Measurements from ENCODE around the gene ENOX1. TPM values are rescaled to one million over a fixed set of nuclear protein-coding genes. Genes with fewer than 3 reads are reported as not detected.
A peak's percentile ranks its signal among the peaks of the same experiment; 100 is the strongest.

ENOX1 gene
- total RNA-seq, 1 donor from 2014 or later = 0.60 TPM

DNA sequence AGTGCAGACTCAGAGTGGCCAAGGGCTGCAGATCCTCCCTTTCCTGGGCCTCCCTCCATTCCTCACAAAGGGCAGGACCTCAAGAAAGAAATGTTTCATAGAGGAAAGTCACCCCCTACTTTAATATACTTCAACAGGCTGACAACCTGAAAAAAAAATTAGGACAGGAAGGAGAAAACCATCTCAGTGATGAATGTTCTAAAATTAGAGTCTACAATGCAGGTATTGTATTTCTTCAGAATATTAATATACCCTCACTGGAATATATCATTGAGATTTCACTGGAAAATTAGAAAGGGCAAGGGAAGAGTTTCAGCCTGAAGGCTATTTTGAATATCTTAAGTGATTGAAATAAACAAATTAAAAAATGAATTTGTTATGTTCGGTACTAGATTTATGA, 586.5 kb downstream of the ENOX1 start:
- DNase-seq = no peak

DNA sequence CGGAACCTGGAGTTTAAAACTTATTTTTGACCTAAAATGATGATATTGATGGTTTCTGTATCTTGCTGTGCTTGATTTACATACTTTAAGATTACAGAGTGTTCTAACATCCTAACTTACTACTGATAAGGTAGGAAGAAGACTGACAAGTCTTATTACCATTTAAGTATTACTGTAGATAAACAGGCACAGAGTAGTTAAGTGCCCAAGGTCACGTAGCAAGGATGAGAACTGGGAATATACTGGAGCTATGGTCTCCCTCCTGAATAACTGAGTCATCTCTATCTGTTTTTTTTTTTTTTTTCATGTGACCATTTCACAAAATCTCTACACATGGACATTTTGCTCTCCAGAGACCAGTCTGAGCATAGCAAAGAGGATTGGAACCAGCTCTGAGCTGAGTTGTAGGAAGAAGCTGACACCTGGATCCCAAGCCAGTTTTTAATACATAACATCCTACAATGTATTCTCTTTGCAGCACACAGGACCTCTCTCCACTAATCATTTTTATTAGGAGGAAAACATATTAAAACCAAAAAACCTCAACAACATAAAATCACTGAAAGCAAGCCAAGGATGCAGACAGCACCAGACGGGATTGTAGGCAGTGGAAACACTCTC, 589.9 kb downstream of the ENOX1 start:
- H3K27me3 ChIP-seq (ENCODE audit: low read depth) = no peaks in the 10 kb centered on the region
- no peak overlapping the region for H3K4me3 ChIP-seq
- no peaks in the 10 kb centered on the region for H3K36me3 ChIP-seq
- TF ChIP-seq, protein P1, sequence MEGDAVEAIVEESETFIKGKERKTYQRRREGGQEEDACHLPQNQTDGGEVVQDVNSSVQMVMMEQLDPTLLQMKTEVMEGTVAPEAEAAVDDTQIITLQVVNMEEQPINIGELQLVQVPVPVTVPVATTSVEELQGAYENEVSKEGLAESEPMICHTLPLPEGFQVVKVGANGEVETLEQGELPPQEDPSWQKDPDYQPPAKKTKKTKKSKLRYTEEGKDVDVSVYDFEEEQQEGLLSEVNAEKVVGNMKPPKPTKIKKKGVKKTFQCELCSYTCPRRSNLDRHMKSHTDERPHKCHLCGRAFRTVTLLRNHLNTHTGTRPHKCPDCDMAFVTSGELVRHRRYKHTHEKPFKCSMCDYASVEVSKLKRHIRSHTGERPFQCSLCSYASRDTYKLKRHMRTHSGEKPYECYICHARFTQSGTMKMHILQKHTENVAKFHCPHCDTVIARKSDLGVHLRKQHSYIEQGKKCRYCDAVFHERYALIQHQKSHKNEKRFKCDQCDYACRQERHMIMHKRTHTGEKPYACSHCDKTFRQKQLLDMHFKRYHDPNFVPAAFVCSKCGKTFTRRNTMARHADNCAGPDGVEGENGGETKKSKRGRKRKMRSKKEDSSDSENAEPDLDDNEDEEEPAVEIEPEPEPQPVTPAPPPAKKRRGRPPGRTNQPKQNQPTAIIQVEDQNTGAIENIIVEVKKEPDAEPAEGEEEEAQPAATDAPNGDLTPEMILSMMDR (IDR thresholded peaks at IDR 0.05; ENCODE audit: borderline replicate concordance) = no peak
- H3K9me3 ChIP-seq (replicated peaks) = no peaks in the 10 kb centered on the region
- intact Hi-C loops (cut with micrococcal nuclease) = loop anchor here (10.0 kb wide), 1 partner anchor 608 kb away; no protein-coding TSS in a partner anchor
- no peak for DNase-seq
- H3K4me1 ChIP-seq = peaks cover 22% of the 10 kb centered on the region
- no peak overlapping the region for H3K27ac ChIP-seq (replicated peaks)

More for the DNA sequence above, 586.5 kb downstream of the ENOX1 start:
- H3K4me1 ChIP-seq = peaks cover 22% of the 10 kb centered on the region
- peaks cover 15% of the 10 kb centered on the region for H3K9me3 ChIP-seq (replicated peaks)
- no peaks in the 10 kb centered on the region for H3K36me3 ChIP-seq
- no peak overlapping the region for H3K27ac ChIP-seq (replicated peaks)
- TF ChIP-seq, protein P1 (IDR thresholded peaks at IDR 0.05; ENCODE audit: borderline replicate concordance) = no peak
- no peak overlapping the region for H3K4me3 ChIP-seq
- no peaks in the 10 kb centered on the region for H3K27me3 ChIP-seq (ENCODE audit: low read depth)
- intact Hi-C loops (cut with micrococcal nuclease) = no loop called here

DNA sequence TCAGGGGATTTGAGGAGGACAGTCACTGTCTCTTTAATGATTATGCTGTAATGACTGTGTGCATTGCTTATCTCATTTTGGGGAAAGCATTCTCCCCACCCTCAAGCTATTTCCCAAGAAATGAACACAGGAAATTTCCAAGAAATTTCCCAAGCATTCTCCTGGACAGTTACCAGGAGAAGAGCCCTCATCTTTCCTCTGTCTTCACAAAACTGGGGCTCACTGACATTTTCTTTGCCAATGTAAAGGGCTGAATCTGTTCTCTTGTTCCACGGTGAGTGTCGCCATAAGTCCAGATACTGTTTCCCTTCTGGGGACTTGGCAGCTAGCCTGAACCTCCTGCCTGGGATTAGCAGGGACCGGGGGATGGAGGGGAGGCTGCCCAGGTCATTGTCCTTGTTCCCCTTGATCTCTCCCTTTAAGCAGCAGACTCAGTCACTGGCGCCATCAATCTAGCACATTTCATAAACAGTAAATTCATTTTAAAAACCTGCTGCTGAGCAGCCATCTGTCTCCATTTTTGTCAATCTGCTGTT, 590.6 kb downstream of the ENOX1 start:
- intact Hi-C loops (cut with micrococcal nuclease) = loop anchor here (10.0 kb wide), 1 partner anchor 609 kb away; no protein-coding TSS in a partner anchor
- no peaks in the 10 kb centered on the region for H3K9me3 ChIP-seq (replicated peaks)
- no peaks in the 10 kb centered on the region for H3K27me3 ChIP-seq (ENCODE audit: low read depth)
- no peak overlapping the region for H3K4me3 ChIP-seq
- no peaks in the 10 kb centered on the region for H3K36me3 ChIP-seq
- H3K27ac ChIP-seq (replicated peaks) = no peak overlapping the region
- H3K4me1 ChIP-seq = peaks cover 22% of the 10 kb centered on the region
- TF ChIP-seq, protein P1 (IDR thresholded peaks at IDR 0.05; ENCODE audit: borderline replicate concordance) = peak; percentile 51
- peak; percentile 41 for DNase-seq

DNA sequence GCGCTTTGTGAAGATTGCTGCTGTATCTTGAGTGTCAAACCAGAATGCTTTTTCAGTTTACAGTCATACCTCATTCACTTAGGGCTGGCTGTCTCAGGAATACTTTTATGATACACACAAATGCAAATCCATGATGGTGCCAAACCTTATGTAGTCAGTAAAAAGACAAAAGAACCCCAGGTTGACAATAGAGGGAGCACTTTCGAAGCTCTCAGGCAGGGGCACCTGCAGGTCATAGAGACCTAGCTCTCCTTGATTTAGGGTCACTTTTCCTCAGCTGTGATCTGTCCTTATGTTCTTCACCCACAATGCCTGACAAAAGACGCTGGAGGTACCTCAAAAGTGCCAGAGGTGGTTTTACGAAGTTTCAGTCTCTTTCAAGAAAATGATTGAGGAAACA, 591.2 kb downstream of the ENOX1 start:
- Histone ChIP-seq H3K36me3 (no peaks in the 10 kb centered on the region), H3K27ac (replicated peaks) (no peak overlapping the region), H3K4me1 (peaks cover 19% of the 10 kb centered on the region), H3K4me3 (no peak overlapping the region), H3K27me3 (ENCODE audit: low read depth) (no peaks in the 10 kb centered on the region), H3K9me3 (replicated peaks) (no peaks in the 10 kb centered on the region)
- intact Hi-C loops (cut with micrococcal nuclease) = loop anchor here (10.0 kb wide), 1 partner anchor 609 kb away; no protein-coding TSS in a partner anchor
- no peak for DNase-seq
- TF ChIP-seq, protein P1 (IDR thresholded peaks at IDR 0.05; ENCODE audit: borderline replicate concordance) = no peak

DNA sequence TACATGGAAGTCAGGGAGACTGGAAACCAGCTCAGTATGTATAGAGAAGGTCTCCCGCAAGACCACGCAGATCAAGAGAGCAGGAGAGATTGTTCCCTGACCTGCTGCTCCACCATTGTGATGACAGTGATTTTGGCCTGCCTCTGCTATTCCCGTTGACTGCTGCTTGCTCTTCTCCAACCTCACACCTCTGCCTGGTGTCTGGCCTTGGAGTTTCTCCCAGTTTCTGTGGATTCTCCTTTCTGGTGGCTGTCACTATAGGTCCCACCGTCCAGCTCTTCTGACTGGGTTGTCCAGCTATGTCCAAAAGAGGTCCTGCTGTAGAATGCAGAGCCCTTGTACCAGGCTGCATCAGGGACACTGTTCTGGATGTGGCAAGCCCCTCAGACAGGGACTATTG, 591.7 kb downstream of the ENOX1 start:
- Histone ChIP-seq H3K4me1 (peaks cover 15% of the 10 kb centered on the region), H3K27ac (replicated peaks) (no peak overlapping the region), H3K9me3 (replicated peaks) (no peaks in the 10 kb centered on the region), H3K4me3 (no peak overlapping the region), H3K27me3 (ENCODE audit: low read depth) (no peaks in the 10 kb centered on the region), H3K36me3 (no peaks in the 10 kb centered on the region)
- intact Hi-C loops (cut with micrococcal nuclease) = loop anchor here (10.0 kb wide), 1 partner anchor 610 kb away; no protein-coding TSS in a partner anchor
- no peak for DNase-seq
- TF ChIP-seq, protein P1 (IDR thresholded peaks at IDR 0.05; ENCODE audit: borderline replicate concordance) = no peak
